Stimulated activated CD8-positive, alpha-beta memory T cell treated with anti-CD3 and anti-CD28 coated beads, Interleukin-4, amount 100 ng/mL, for 1 hour (primary cell): ENCODE data around the gene CHRM1.
"Not testable (repeated sequence)": the region's sequence is repeated elsewhere in the genome, so short reads cannot be mapped to it uniquely, and the experiment has no call there.

Experiments used
- DNase-seq, 2 donors: peaks; one replicate each; pipeline ENCODE4 v3.0.0-alpha.2; 2020; ENCODE audit warnings: low read depth in 2 of 2, low spot score in 1 of 2

The CHRM1 gene

DNA sequence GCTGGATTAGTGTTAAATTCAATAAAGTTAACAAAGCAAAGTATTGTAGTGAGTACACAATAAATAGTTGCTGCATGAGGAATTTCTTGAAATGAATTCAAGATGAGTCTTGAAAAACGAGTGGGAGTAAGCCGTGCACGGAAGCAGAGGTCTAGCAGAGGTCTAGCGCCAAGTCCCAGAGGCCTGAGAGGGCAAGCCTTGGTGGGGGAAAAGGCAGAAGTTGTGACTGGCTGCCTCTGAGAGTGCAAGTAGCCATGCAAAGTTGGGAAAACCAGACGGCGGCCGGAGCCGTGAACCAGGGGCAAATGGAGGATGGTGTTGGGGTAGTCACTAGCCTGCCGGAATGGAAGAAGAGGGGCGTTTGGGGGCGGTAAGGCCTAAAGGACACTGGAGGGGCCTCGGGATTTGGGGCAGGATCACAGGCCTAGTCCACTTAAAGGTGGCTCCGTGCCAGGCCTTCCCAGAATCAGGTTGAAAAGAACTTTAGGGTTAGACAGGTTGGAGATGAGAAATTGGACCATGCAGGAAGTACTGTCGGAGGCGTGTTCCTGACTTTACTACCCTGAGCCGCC lies 40.8 kb downstream of the CHRM1 start:
- DNase-seq = no peak

GRCh38 chr11:62879235-62879978 lies 41.8 kb downstream of the CHRM1 start:
- no peak for DNase-seq

- no peak for DNase-seq
Measured at GRCh38 chr11:62876712-62877111, 44.5 kb downstream of the CHRM1 start.

DNA sequence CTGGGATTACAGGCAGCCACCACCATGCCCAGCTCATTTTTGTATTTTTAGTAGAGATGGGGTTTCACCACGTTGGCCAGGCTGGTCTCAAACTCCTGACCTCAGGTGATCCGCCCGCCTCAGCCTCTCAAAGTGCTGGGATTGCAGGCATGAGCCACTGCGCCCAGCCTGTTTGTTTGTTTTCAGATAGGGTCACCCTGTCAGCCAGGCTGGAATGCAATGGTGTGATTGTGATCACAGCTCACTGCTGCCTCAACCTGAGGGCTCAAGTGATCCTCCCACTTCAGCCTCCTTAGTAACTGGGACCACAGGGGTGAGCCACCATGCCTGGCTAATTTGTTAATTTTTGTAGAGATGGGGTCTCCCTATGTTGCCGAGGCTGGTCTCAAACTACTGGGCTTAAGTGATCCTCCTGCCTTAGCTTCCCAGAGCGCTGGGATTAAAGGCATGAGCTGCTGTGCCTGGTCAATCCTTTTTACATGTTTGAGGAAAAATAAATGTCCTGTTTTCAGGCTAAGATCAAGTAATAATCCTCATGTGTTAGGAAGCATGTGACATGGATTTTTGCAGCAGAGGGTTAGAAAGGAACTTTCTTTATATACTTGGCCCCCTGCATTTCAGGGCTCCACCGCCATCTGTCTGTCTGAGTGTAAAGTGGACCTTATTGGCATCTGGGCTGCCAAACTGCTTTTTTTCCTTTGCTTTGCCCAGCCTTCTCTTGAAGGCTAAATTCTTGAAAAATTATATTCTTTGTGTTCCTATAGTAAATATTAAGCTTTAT lies 45.3 kb downstream of the CHRM1 start:
- no peak for DNase-seq

GRCh38 chr11:62874851-62875250 lies 46.3 kb downstream of the CHRM1 start:
- DNase-seq = no peak

GRCh38 chr11:62865635-62866034 lies 55.5 kb downstream of the CHRM1 start:
- no peak for DNase-seq

- DNase-seq = no peak
Measured at GRCh38 chr11:62863687-62864335, 57.4 kb downstream of the CHRM1 start.

GRCh38 chr11:62861564-62862192 lies 59.5 kb downstream of the CHRM1 start:
- not testable (repeated sequence) for DNase-seq

- no peak for DNase-seq
Measured at GRCh38 chr11:62860835-62861563, 60.2 kb downstream of the CHRM1 start.

DNA sequence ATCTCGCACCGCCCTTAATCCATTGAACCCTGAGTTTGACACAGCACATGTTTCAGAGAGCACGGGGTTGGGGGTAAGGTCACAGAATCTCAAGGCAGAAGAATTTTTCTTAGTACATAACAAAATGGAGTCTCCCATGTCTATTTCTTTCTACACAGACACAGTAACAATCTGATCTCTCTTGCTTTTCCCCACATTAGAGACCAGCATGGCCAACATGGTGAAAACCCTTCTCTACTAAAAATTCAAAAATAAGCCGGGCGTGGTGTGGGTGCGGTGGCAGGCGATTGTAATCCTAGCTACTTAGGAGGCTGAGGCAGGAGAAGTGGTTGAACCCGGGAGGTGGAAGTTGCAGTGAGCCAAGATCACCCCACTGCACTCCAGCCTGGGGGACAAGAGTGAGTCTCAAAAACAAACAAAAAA lies 61.9 kb downstream of the CHRM1 start:
- not testable (repeated sequence) for DNase-seq
